GM10266 (cell line): ENCODE measurements around the gene AHNAK2.

ENCODE experiments used
- DNase-seq: peaks from one replicate; pipeline ENCODE4 v3.0.0; 2012; ENCODE audit errors: extremely low spot score
- TF ChIP-seq, protein P1 (sequence below): IDR thresholded peaks from 2 replicates; pipeline ENCODE4 v1.5.1; 2012; ENCODE audit warnings: mild to moderate bottlenecking, low read depth; ENCODE audit not compliant: control insufficient read depth, insufficient read depth; ENCODE audit errors: missing control alignments

Gene AHNAK2

DNA sequence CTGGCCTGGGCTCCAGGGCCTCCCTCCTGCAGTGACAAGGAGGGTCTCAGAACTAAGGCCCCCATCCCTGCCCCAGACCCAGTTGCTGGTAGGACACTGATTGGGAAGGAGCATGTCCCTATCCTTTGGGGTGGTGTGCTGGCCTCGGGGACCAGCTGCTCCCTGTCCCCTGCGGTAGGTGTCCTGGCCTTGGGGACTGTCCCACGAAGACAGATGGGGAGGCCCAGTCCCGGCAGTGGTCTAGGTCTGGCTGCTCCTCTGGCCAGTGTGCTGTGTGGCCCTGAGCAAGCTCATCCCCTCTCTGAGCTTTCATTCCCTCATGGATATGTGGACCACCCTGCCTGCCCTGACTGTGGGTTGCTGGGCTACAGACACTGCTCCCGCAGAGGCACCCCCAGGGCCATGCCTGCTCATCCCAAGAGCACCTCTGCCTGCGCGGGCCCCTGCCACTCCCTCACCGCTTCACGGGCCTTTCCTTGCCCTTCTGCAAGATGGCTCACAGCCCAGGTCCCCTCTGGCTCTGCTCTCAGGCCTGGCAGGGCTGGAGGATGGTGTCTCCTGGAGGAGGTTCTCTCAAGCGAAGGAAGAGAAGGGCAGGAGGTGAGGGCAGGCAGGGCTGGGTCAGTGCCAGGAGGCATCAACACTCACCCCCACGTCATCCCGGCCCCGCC, 12.5 kb downstream of the AHNAK2 start:
- TF ChIP-seq, protein P1, sequence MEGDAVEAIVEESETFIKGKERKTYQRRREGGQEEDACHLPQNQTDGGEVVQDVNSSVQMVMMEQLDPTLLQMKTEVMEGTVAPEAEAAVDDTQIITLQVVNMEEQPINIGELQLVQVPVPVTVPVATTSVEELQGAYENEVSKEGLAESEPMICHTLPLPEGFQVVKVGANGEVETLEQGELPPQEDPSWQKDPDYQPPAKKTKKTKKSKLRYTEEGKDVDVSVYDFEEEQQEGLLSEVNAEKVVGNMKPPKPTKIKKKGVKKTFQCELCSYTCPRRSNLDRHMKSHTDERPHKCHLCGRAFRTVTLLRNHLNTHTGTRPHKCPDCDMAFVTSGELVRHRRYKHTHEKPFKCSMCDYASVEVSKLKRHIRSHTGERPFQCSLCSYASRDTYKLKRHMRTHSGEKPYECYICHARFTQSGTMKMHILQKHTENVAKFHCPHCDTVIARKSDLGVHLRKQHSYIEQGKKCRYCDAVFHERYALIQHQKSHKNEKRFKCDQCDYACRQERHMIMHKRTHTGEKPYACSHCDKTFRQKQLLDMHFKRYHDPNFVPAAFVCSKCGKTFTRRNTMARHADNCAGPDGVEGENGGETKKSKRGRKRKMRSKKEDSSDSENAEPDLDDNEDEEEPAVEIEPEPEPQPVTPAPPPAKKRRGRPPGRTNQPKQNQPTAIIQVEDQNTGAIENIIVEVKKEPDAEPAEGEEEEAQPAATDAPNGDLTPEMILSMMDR, result no peak
- DNase-seq, result no peak

DNA sequence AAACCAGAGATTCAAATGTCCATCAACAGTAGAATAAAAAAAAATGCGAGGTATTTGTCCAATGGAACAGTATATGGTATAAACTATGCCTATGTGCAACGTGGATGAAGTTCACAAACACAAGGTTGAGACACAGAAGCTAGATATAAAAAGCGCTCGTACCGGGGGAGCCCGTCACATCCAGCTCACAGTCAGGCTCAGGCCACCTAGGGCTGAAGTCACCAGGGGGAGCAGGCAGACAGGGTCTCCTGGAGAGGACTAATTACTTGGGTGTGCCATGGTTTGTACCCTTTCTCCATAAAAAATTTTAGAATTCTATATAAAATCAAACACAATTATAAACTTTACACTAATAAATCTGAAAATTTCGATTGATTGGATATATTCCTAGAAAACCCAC, 13.6 kb downstream of the AHNAK2 start:
- TF ChIP-seq, protein P1, result no peak
- no peak for DNase-seq

DNA sequence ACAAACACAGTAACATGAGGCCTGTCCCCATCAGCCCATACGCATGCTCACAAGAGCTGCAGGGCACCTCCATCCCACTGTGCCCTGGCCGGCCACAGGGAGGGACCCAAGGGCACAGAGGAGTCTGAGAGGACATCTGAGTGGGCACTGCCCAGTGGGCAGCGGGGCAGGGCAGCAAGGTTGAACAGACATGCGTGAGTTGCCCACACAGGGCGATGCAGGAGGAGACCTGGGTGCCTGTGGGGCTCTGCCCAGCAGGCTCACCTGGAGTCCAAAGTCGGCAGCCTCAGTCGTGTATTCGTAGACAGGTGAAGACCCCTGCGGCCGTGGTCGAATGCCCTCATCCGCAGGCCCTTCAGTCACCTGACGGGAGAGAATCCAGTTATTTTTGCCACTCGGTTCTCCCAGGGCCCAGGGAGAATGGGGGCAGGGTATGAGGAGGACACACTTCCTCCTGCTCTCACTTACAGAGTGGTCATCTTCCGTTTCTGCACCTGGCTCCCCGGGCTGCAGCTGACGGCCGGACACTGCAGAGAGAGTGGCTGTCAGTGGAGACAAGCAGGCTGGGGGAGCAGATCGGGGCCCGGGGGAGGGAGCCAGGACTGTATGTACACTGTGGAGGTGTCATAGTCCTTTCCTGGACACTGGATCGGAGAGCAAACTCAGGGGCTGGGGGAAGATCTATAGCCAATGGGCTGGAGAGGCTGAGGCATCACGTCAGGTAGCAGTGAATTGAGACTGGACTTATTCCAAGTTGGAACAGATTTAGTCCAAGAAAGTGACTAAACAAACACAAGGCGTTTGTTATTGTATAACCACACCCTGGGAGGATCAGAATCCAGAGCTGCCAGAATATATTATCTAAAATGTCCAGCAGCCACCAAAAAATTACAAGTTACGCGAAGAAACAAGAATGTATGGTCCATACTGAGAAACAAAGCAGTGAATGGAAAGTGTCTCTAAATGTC, 20.7 kb downstream of the AHNAK2 start:
- TF ChIP-seq, protein P1, result no peak

DNA sequence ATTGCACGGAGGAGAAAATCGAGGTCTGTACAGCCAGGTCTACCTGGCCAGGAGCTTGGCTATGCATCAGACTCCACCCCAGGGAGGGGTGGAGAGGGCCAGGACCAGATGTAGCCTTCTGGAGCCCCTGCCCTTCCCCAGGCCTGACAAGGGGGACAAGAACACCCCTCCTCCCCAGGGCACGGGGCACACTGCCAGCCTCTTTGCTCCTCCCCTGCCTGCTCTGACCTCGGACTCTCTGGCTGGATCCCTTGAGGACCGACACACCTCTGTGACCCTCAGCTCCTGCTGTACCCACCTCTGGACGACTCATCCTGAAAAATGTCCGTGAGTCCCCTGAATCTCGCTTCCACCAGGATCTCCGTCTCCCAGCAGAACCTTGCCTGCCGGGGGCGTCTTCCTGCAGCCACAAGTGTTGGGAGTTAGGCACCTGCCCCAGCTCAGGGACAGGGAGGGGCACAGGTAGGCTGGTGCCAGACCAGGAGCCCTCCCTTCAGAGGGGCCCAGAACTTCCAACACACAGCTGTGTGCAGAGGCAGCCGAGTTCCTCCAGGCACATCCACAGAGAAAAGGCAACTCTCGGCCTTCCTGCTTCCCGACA, 21.8 kb downstream of the AHNAK2 start:
- TF ChIP-seq, protein P1, result no peak
- DNase-seq, result no peak

More for the DNA sequence above, 20.7 kb downstream of the AHNAK2 start:
- DNase-seq, result no peak

DNA sequence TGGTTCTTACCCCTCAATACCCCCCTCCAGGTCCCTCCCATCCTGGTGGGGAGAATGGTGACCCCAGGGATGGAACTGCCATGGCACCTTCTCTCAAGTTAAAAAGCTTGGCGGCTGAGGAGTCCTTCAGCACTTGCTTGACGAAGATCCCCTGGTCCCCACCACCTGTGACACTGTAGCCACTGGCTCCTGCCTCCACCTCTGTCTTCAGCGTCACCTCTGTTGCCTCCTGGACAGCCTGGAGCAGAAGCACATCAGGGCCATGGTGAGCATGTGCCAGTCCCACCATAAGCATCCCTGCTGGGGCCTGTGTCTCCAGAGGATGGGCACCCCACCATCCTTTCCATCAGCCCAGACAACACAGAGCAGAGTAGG, 22.8 kb downstream of the AHNAK2 start:
- TF ChIP-seq, protein P1, result no peak
- no peak for DNase-seq

DNA sequence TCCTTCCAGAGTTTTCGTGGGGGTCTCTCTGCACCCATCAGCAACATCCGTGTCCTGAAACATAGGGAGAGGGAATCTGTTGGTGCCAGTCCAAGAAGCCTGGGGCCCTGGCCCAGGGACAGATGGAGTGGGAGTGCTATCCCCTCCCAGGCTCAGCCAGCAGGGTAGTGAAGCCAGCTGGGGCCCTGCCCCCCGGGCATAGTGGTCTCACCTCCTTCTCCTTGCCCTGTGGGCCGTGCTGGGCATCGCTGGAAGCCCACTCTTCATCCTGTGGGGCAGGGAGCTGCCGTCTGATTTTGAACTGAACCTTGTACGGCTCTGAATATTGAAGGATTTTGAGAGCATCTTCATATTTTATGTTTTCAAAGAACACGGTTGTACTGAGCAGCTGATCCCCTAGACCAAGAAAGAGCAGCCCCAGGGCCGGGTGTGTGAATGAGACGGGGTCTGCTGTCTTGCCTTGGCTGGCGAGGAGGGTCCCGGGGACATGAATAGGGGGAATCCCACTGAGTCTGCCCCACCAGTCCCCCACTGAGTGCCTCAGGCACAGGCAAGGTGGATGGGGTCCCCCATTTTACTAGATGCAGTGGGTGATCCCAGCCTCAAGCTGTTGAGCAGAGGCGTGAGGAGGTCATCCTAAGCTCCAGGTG, 23.3 kb downstream of the AHNAK2 start:
- no peak for DNase-seq
- TF ChIP-seq, protein P1, result no peak
